Natural killer cell (primary cell): ENCODE measurements around the gene ITPKB. TPM values are rescaled to one million over a fixed set of nuclear protein-coding genes. Genes with fewer than 3 reads are reported as not detected.

ENCODE experiments used
- ATAC-seq, 3 donors: fragments of 150-1000 bp in 2 of 3; fragments of 200-7000 bp in 1 of 3; cut with Tn5 transposase; 1 replicate in 1 of 3; 2 replicates in 2 of 3; pipeline ENCODE4 v1.10.0; 2021; ENCODE audit warnings: mild to moderate bottlenecking in 2 of 3, moderate library complexity in 2 of 3
- DNase-seq, 2 donors: peaks; one replicate each; pipeline versions ENCODE4 v3.0.0 to v3.0.0-alpha.2; 2013 to 2021; ENCODE audit warnings: mixed read lengths in 1 of 2
- H3K27ac ChIP-seq: one replicate; pipeline ENCODE4 v1.5.1; 2013; ENCODE audit warnings: mild to moderate bottlenecking, low read length
- H3K27me3 ChIP-seq: one replicate; pipeline ENCODE4 v1.6.1; 2013; ENCODE audit warnings: low read length; ENCODE audit not compliant: control insufficient read depth, insufficient read depth
- H3K36me3 ChIP-seq: one replicate; pipeline ENCODE4 v1.6.1; 2013; ENCODE audit warnings: low read length; ENCODE audit not compliant: control insufficient read depth, insufficient read depth
- H3K4me1 ChIP-seq: one replicate; pipeline ENCODE4 v1.6.1; 2013; ENCODE audit warnings: low read length; ENCODE audit not compliant: control insufficient read depth, insufficient read depth
- H3K4me3 ChIP-seq: one replicate; pipeline ENCODE4 v1.5.1; 2013; ENCODE audit warnings: low read length
- H3K9me3 ChIP-seq: one replicate; pipeline ENCODE4 v1.6.1; 2013; ENCODE audit warnings: low read length; ENCODE audit not compliant: control insufficient read depth, insufficient read depth
- H3K27ac Mint-ChIP-seq, 2 donors: one replicate each; pipeline ENCODE4 v1.8.0; 2022; ENCODE audit warnings: mild to moderate bottlenecking in 2 of 2, mixed read lengths in 2 of 2, moderate library complexity in 1 of 2
- H3K27me3 Mint-ChIP-seq, 2 donors: one replicate each; pipeline ENCODE4 v1.8.0; 2022; ENCODE audit warnings: low read depth in 2 of 2, mixed read lengths in 2 of 2
- H3K36me3 Mint-ChIP-seq: one replicate; pipeline ENCODE4 v1.8.0; 2022; ENCODE audit warnings: mixed read lengths
- H3K4me1 Mint-ChIP-seq, 2 donors: one replicate each; pipeline ENCODE4 v1.8.0; 2022; ENCODE audit warnings: mixed read lengths in 2 of 2
- H3K4me3 Mint-ChIP-seq: one replicate; pipeline ENCODE4 v1.8.0; 2022; ENCODE audit warnings: mild to moderate bottlenecking, moderate library complexity, mixed read lengths
- H3K9me3 Mint-ChIP-seq, 2 donors: one replicate each; pipeline ENCODE4 v1.8.0; 2022; ENCODE audit warnings: mixed read lengths in 2 of 2
- WGBS: methylation state at CpG from one replicate; pipeline ENCODE4 v1.1.7; 2013; ENCODE audit warnings: missing lambda C conversion rate; ENCODE audit not compliant: insufficient coverage; 5-methylcytosine and 5-hydroxymethylcytosine counted together
- intact Hi-C: fragments of 100-400 bp; cut with micrococcal nuclease; formaldehyde crosslinking; loops from one replicate; pipeline ENCODE4 v1.14.2; 2022
- total RNA-seq, 4 donors: library from RNA; stranded (reverse); fragments of 120-200 nt in 1 of 4; gene quantifications; one replicate each; pipeline versions ENCODE4 v1.2.3 to v1.2.4, GENCODE V29; 2013 to 2022
- TF ChIP-seq, protein P1 (sequence below): fragments of 200-600 bp; IDR thresholded peaks from one replicate; pipeline ENCODE4 v1.8.0; 2022; ENCODE audit warnings: antibody characterized with exemption

Gene ITPKB
- total RNA-seq, 3 donors from 2014 or later (not counting 1 experiment from before 2014, with no cell fraction given) = 92.2 to 133 (median 99.0) TPM

DNA sequence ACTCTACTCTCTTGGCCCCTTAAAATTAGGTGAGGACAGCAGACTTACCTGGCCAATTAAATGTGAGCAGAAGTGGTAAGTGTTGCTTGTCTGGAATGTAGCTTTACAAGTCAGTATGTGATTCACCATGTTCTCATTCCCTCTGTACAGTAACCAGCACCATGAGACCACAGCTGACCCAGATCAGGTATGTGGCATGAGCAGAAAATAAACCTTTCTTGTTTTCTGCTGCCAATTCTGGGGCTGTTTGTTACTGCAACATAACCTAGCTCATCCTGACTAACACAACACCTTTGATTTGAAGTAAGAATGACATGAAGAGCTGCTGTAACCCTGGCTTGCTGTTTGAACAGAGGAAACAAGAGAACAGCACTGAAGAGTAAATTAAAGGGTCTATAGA, 24.9 kb downstream of the ITPKB start:
- peak overlapping the region; percentile 26 for H3K4me3 Mint-ChIP-seq
- intact Hi-C loops = loop anchor here (5.0 kb wide), 2 partner anchors 83 to 113 kb away; no protein-coding TSS in a partner anchor
- peaks cover 0 to 2% of the 10 kb centered on the region in 2 donors for H3K9me3 Mint-ChIP-seq
- no peak for DNase-seq
- H3K36me3 ChIP-seq = peaks cover 7% of the 10 kb centered on the region
- TF ChIP-seq, protein P1, sequence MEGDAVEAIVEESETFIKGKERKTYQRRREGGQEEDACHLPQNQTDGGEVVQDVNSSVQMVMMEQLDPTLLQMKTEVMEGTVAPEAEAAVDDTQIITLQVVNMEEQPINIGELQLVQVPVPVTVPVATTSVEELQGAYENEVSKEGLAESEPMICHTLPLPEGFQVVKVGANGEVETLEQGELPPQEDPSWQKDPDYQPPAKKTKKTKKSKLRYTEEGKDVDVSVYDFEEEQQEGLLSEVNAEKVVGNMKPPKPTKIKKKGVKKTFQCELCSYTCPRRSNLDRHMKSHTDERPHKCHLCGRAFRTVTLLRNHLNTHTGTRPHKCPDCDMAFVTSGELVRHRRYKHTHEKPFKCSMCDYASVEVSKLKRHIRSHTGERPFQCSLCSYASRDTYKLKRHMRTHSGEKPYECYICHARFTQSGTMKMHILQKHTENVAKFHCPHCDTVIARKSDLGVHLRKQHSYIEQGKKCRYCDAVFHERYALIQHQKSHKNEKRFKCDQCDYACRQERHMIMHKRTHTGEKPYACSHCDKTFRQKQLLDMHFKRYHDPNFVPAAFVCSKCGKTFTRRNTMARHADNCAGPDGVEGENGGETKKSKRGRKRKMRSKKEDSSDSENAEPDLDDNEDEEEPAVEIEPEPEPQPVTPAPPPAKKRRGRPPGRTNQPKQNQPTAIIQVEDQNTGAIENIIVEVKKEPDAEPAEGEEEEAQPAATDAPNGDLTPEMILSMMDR = no peak
- H3K27me3 ChIP-seq = no peaks in the 10 kb centered on the region
- H3K27me3 Mint-ChIP-seq = no peaks in the 10 kb centered on the region
- H3K36me3 Mint-ChIP-seq = no peaks in the 10 kb centered on the region
- peaks cover 69% of the 10 kb centered on the region for H3K4me1 ChIP-seq
- H3K9me3 ChIP-seq = no peaks in the 10 kb centered on the region
- peak overlapping the region; percentile 78 to 91 for H3K27ac Mint-ChIP-seq
- ATAC-seq = no peak
- peak overlapping the region; percentile 39 for H3K27ac ChIP-seq
- H3K4me3 ChIP-seq = no peak overlapping the region
- peaks cover 82 to 83% of the 10 kb centered on the region in 2 donors for H3K4me1 Mint-ChIP-seq

GRCh38 chr1:226712742-226713419, 26.2 kb downstream of the ITPKB start:
- DNase-seq = no peak

GRCh38 chr1:226711976-226712741, 26.9 kb downstream of the ITPKB start:
- Histone ChIP-seq H3K36me3 (peaks cover 6% of the 10 kb centered on the region), H3K27ac (peak overlapping the region; percentile 64), H3K4me3 (no peak overlapping the region), H3K9me3 (no peaks in the 10 kb centered on the region), H3K27me3 (no peaks in the 10 kb centered on the region), H3K4me1 (peaks cover 66% of the 10 kb centered on the region)
- Mint-ChIP-seq H3K4me3 (peak overlapping the region; percentile 77), H3K9me3 (peaks cover 0 to 2% of the 10 kb centered on the region in 2 donors), H3K4me1 (peaks cover 86 to 88% of the 10 kb centered on the region in 2 donors), H3K27ac (peak overlapping the region; percentile 78 to 91), H3K27me3 (no peaks in the 10 kb centered on the region), H3K36me3 (no peaks in the 10 kb centered on the region)
- intact Hi-C loops = loop anchor here (2.0 to 5.0 kb wide), 4 partner anchors 19 to 115 kb away; partner anchors contain the start of gene ITPKB
- peak; percentile 50 to 78 for DNase-seq
- peak; percentile 60 to 67 (median 67) for ATAC-seq
- 11% methylated on average over 21 of the region's 21 CpGs for WGBS
- TF ChIP-seq, protein P1 = no peak

More at GRCh38 chr1:226712742-226713419, 26.2 kb downstream of the ITPKB start:
- ATAC-seq = peak in 2 of 3 donors; percentile 18 to 33
- TF ChIP-seq, protein P1 = no peak
- Histone ChIP-seq H3K9me3 (no peaks in the 10 kb centered on the region), H3K27ac (peak overlapping the region; percentile 64), H3K4me3 (no peak overlapping the region), H3K4me1 (peaks cover 73% of the 10 kb centered on the region), H3K27me3 (no peaks in the 10 kb centered on the region), H3K36me3 (peaks cover 4% of the 10 kb centered on the region)
- Mint-ChIP-seq H3K4me1 (peaks cover 86 to 88% of the 10 kb centered on the region in 2 donors), H3K4me3 (peak overlapping the region; percentile 77), H3K36me3 (no peaks in the 10 kb centered on the region), H3K27ac (peak overlapping the region; percentile 78 to 91), H3K27me3 (no peaks in the 10 kb centered on the region), H3K9me3 (peaks cover 0 to 2% of the 10 kb centered on the region in 2 donors)
- intact Hi-C loops = loop anchor here (2.0 to 5.0 kb wide), 4 partner anchors 18 to 114 kb away; partner anchors contain the start of gene ITPKB
- 40% methylated on average over 18 of the region's 19 CpGs for WGBS
